CD4-positive, alpha-beta T cell treated with Interleukin-1 beta for 1 hour (primary cell): Measurements from ENCODE around the gene CERS4.
"Not testable (repeated sequence)": the region's sequence is repeated elsewhere in the genome, so short reads cannot be mapped to it uniquely, and the experiment has no call there.

ENCODE experiments used
- DNase-seq, 2 donors: peaks; one replicate each; pipeline ENCODE4 v3.0.0-alpha.2; 2020 to 2022

CERS4 gene

DNA sequence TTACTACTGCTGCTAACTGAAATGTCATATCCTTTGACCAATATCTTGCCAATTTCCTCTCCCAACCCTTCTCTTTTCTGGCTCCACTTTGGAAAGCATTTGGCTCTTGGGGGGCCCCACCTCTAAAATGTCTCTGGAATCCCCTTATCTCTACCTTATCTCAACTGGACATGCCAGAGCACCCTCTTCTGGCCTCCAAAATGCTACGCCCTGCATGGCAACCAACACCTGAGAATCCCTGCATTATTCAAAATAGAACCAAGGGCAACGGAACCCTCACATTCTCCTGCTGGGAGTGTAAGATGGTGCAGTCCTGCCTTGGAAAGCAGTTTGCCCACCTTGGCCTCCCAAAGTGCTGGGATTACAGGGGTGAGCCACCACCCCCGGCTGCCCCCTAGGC lies 35.3 kb downstream of the CERS4 start:
- no peak for DNase-seq

DNA sequence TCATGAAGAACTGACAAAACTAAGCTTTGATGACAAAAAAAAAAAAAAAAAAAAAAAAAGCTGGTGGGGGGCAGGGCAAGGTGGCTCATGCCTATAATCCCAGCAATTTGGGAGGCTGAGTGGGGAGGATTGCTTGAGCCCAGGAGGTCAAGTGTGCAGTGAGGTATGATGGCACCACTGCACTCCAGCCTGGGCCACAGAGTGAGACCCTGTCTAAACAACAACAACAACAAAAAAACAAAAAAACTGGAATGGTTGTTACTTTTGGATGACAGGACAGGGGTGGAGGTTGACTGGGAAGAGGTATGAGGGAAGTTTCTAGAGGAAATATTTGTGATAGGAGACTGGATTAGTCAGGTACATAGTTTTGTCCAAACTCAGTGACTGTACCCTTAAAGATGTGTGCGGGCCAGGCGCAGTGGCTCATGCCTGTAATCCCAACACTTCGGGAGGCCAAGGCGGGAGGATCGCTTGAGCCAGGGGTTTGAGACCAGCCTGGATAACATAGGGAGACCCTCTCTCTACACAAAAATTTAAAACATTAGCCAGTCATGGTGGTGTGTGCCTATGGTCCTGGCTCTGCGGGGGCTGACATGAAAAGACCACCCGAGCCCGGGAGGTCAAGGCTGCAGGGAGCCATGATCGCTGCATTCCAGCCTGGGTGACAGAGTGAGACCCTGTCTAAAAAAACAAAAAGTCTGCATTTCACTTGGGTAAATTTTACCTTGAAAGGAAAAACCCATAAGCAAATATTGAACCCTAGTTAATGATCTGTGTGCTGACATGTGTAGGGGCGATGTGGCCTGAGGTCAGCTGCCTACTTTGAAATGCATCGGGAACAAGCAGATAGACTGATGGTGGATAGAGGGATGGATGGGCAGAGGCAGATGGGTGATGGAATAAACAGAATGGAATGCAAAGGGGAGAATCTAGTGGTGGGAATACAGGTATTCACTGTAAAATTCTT lies 37.0 kb downstream of the CERS4 start:
- no peak for DNase-seq

DNA sequence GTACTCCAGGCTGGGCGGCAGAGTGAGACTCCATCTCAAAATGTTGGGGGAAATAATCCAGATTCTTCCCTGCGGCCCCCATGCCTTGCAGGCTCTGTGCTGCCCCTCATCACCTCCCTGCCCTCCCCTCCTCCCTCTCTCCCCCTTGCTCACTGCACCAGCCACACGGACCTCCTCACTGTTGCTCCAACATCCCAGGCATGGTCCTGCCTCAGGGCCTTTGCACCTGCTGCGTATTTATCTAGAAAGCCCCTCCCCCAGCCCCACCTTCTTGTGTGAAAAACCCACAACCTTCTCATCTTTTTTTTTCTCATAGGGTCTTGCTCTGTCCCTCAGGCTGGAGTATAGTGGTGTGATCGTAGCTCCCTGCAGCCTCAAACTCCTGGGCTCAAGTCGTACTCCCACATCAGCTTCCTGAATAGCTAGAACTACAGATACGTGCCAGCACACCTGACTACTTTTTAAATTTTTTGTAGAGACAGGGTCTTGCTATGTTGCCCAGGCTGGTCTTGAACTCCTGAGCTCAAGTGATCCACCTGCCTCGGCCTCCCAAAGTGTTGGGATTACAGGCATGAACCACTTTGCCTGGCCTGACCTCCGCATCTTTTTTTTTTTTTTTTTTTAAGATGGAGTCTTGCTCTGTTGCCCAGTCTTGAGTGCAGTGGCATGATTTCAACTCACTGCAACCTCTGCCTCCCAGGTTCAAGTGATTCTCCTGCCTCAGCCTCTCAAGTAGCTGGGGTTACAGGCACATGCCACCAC lies 38.1 kb downstream of the CERS4 start:
- DNase-seq: not testable (repeated sequence)

DNA sequence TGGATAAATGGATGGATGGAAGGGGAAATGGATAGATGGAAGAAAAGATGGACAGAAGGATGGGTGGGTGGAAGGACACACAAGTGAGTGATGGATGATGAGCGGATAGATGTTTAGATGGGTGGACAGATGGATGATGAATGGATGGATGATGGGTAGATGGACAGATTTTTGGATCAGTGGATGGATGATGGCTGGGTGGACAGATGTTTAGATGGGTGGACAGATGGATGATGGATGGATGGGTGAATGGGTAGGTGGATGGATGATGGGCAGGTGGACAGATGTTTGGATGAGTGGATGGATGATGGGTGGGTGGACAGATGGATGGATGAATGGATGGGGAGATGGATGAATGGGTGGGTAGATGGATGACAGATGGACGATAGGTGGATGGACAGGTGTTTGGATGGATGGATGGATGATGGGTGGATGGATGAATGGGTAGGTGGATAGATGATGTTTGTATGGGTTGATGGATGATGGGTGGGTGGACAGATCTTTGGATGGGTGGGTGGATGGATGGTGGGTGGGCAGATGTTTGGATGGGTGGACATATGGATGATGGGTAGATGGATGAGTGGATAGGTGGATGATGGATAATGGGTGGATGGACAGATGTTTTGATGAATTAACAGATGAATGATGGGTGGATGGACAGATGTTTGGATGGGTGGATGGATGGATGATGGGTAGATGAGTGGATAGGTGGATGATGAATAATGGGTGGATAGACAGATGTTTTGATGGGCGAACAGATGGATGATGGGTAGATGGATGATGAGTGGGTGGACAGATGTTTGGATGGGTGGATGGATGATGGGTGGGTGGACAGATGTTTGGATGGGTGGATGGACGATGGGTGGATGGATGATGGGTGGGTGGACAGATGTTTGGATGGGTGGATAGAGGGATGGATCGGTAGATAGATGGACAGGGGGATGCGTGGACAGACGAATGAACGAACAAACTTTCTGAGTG lies 39.5 kb downstream of the CERS4 start:
- DNase-seq: no peak

DNA sequence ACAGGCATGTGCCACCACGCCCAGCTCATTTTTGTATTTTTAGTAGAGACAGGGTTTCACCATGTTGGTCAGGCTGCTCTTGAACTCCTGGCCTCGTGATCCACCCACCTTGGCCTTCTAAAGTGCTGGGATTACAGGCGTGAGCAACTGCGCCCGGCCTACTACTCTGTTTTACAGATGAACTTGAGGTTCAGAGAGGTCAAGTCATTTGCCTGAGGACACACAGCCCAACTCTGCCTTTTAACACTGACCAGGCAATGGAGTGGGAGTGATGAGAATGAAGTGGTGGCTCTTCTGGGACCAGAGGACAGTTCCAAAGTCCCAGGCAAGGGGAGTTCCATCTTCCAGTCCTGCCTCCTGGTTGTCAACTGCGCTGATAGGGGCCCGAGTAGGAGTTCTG lies 41.4 kb downstream of the CERS4 start:
- no peak for DNase-seq

DNA sequence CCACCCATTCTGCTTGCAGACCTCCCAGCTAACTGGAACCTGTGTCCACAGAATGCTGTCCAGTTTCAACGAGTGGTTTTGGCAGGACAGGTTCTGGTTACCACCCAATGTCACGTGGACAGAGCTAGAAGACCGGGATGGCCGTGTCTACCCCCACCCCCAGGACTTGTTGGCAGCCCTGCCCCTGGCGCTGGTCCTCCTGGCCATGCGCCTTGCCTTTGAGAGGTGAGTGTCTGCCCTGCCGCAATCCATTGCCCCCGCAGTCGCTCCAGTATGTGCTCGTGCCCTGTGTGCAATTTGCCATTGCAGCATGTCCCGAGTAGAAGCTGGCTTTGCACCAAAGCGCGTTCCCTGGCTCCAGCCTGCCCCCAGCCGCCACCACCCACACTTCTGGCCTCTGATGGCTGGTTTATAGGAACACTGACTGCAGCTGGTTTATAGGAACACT lies 41.9 kb downstream of the CERS4 start:
- DNase-seq: no peak

DNA sequence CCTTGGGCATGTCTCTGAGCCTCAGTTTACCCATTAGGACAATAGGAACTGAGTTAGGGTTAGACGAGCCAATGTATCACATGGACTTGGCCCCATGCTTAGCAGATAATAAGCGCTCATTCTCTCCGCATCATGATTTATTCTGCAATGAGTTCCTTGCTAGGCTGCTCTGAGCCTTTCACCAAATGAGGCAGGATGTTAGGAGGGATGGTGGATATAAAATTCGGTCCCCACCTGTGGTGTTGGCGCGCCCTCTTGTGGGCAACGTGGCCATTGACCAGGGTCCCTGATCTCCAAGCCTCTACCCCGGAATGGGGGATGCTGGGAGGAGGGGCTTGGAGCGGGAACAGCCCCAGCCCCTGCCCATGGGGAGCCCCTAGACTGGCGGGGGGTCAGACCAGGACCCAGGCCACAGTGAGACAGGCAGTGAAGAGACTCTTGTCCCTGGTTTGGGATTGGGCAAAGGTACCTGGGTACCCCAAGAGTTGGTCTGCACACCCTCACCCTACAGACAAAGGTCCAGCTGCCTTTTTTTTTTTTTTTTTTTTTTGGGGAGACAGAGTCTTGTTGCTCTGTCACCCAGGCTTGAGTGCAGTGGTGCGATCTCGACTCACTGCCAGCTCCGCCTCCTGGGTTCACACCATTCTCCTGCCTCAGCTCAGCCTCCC lies 43.9 kb downstream of the CERS4 start:
- peak; percentile 78 to 82 for DNase-seq

DNA sequence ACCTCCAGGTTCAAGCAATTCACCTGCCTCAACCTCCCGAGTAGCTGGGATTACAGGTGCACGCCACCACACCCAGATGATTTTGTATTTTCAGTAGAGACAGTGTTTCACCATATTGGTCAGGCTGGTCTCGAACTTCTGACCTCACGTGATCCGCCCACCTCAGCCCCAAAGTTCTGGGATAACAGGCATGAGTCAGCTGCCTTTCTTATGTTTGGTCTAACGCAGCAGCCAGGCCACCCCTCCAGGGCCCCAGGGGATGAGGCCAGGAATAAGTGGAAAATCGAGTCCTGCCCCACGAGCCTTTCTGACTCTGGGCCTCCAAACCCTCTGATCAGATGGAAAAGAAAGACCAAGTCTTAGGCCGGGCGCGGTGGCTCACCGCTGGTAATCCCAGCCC lies 44.5 kb downstream of the CERS4 start:
- no peak for DNase-seq

DNA sequence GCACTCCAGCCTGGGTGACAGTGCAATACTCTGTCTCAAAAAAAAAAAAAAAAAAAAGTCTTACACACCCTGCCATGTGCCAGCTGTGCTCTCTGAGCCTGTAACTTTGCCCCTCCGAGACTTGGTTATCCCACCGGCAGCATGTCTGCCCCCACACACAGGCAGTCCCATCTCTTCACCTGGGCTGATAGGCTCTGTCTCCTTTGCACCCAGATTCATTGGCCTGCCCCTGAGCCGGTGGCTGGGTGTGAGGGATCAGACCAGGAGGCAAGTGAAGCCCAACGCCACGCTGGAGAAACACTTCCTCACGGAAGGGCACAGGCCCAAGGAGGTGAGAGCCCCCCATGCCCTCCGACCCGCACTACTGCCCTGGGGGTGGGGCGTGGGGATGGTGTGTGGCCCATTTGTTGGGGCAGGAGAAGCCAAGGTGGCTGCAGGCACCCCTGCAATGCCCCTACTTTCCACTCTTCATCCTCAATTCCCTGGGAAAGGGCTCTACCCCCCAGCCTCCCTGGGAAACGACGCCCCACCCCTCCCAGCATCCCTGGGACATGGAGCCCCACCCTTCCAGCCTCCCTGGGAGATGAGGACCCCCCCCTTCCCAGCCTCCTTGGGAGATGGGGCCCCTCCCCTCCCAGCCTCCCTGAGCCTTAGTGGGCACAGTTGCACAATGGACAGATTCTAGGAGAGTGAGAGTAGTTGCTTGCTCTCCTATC lies 45.3 kb downstream of the CERS4 start:
- DNase-seq: no peak

DNA sequence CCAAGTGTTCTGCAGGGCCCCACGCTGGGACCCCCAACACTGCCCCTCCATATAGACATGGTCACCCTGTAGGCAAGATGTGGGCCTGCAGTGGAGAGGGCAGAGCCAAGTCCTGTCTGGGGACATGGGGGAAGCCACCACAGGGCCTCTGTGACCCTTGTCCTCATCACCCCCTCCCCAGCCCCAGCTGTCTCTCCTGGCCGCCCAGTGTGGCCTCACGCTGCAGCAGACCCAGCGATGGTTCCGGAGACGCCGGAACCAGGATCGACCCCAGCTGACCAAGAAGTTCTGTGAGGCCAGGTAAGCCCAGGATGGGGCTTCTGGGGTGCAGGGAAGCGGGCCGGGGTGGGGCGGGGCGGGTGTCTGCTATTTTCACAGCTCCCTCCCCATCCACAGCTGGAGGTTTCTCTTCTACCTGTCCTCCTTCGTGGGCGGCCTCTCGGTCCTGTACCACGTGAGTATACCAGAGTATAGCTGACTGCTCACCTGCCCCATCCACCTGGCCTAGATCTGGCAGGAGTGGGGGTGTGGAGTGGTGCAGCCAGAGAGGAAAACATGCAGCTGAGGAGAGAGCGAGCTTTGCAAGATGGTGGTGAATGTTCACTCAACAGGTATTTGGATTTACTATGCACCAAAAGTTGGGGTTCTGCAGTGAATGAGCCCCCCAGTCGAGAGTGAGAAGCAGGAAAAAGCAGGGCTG lies 46.4 kb downstream of the CERS4 start:
- no peak for DNase-seq

DNA sequence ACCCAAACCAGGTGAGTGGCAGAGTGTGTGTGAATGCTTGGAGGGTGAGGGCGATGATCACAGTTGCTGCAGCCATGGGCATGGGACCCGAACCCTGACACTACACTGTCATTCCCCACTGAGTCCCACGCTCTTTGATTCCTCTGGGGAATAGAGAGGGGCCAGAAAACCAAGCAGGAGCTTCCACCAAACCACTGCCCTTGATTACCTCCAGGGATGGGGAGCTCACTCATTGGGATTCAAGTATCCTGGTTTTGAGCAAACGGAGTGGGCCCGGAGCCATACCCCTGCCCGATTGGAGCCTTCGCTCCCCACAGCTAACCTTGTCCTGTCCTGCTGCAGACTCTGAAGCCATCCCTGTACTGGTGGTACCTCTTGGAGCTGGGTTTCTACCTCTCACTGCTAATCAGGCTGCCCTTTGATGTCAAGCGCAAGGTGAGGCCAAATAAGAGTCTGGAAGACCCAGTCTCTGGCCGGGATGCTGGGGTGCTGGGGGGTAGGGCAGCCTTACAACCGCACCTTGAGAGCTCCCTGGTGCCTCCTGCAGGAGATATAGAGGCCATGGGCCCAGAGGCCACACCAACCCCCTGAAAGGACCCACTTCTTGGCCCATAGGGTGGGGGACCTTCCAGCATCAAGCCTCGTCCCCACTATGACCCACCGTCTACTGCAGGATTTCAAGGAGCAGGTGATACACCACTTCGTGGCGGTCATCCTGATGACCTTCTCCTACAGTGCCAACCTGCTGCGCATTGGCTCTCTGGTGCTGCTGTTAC lies 47.3 kb downstream of the CERS4 start:
- no peak for DNase-seq

DNA sequence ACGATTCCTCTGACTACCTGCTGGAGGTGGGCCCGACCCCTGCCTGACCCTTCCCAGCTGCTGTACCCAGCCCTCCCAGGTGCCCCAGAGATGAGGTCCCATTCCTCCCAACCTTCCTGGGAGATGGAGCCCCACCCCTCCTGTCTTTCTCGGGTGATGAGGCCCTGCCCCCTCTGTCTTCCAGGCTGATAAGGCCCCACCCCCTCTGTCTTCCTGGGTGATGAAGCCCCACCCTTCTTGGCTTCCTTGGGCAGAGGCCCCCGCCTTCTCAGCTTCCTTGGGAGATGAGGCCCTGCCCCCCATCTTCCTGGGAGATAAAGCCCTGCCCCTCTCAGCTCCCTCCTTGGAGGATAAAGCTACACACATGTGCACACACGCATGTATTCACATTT lies 47.9 kb downstream of the CERS4 start:
- no peak for DNase-seq

DNA sequence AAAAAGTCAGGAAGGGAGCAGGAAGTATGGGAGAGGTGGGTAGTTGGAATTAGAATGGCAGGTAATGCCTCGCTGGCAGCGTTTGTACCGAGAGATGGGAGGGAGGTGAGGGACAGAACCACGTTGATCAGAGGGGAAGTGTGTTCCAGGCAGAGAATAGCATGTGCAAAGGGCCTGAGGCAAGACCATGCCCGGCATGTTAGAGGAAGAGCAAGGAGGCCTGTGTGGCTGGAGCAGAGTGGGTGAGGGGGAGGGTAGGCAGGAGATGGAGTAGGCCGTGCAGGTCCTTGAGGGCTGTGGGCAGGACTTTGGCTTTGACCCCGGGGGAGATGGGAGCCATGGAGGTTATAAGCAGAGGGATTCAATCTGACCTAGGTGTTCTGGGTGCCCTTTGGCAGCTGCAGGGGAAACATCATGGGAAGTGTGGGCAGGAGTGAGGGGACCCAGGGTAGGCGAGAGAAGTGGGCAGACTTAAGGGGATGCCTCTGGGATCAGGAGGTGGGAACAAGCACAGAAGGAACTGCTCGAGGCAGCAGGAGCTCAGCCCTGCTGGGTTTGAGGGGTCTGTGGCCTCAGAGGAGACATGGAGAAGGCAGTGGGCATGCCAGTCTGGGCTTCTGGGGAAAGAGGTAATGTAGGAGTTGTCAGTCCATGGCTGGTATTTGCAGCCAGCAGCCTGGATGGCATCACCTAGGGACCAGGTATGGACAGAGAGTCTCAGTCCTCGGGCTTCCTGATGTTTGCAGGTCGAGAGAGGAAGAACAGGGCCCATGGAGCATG lies 50.2 kb downstream of the CERS4 start:
- no peak for DNase-seq

DNA sequence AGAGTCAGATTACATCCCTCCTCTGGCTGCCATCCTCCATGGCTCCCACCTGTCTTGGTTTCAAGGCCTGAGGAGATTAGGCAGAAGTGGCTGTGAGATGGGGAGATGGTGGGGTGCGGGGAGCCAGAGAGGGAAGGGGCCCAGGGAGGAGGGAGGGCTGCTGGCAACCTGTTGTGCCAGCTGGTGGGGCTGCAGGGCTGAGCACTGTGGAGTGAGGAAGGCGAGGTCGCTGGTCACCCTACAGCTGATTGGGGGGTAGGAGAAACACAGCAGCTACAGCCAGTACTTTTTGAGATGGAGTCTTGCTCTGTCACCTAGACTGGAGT lies 50.7 kb downstream of the CERS4 start:
- no peak for DNase-seq

DNA sequence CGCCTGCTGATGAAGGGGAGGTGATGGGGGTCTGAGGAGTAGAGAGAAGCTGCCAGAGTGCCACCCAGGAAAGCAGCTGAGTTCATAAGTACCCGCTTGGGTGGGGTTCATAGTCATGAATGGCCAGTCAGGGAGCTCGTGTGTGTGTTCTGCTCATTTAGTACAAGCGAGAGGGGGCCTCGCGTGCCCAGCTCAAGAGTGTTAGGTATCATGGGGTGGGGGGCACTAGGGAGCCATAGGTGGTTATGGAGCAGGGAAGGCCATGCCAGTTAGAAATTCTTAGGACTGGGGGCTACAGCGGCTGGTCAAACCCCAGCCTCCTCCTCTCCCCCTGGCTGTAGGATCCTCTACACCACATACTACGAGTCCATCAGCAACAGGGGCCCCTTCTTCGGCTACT lies 52.2 kb downstream of the CERS4 start:
- DNase-seq: no peak

DNA sequence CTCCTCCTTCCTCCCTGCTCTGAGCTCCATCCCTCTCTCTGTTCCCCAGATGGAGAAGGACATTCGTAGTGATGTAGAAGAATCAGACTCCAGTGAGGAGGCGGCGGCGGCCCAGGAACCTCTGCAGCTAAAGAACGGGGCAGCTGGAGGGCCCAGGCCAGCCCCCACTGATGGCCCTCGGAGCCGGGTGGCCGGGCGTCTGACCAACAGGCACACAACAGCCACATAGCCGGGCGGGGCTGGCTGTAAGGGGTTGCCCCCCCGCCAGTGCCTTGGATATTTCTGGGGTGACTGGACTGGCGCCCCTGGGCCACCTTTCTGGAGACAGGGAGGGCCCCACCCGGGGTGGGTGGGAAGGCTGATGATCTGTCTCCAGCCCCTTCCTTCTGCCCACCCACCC lies 52.7 kb downstream of the CERS4 start:
- DNase-seq: no peak

DNA sequence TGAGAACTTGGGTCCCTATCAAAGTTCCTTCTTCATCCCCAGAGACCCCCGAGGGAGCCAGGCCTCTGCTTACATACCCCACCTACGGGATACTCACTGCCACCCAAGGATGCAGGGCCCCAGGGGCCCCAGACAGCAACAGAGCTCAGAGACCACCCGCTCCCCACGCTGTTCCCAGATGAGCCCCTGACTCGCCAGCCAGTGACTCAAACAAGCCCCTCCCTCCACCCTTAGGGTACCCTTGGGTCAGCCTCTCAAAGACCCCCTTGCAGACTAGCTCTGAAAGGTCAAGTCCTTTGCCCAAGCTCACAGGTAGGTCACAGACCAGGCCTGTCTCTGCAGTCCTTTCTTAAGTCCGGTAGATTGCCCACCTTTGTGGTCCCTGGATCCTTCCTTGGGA lies 53.3 kb downstream of the CERS4 start:
- DNase-seq: no peak

DNA sequence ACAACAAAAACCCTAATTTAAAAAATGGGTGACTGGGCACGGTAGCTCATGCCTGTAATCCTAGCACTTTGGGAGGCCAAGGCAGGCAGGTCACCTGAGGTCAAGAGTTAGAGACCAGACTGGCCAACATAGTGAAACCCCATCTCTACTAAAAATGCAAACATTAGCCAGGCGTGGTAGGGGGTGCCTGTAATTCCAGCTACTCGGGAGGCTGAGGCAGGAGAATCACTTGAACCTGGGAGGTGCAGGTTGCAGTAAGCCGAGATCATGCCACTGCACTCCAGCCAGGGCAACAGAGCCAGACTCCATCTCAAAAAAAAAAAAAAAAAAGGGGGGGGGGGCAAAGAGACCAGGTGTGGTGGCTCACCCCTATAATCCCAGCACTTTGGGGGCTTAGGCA lies 55.1 kb downstream of the CERS4 start:
- not testable (repeated sequence) for DNase-seq

DNA sequence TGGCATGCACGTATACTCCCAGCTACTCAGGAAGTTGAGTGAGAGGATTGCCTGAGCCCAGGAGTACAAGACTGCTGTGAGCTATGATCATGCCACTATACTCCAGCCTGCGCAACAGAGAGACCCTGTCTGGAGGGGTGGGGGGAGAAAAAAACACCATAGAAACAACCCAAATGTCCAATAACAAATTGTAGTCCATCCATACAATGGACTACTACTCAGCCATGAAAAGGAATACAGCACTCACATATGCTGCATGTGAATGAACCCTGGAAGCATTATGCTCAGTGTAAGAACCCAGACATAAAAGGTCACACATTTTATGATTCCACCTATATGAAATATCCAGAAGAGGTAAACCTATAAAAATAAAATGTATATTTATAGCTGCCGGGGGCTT lies 56.7 kb downstream of the CERS4 start:
- no peak for DNase-seq
